Measurements from ENCODE around the gene ZNF554.

Gene ZNF554

DNA sequence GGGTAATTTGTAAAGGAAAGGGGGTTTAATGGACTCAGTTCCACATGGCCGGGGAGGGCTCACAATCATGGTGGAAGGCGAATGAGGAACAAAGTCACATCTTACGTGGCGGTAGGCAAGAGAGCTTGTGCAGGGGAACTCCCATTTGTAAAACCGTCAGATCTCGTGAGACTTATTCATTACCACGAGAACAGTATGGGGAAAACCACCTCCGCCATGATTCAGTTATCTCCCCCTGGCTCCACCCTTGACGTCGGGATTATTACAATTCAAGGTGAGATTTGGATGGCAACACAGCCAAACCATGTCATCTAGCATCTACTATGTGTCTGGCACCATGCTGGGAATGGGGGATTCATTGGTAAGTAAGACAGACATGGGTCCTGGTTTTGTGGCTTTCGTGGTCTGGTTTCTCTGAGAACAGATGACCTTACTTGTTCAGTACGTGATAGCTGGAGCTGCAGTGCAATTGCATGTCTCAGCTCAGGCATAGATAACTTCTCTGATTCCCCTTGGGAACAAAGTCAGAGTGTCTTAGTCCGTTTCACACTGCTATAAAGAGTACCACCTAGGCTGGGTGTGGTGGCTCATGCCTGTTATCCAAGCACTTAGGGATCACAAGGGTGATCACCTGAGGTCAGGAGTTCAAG is 8.3 kb downstream of the ZNF554 start:
- no peak for DNase-seq (ENCODE audit: low read depth)

DNA sequence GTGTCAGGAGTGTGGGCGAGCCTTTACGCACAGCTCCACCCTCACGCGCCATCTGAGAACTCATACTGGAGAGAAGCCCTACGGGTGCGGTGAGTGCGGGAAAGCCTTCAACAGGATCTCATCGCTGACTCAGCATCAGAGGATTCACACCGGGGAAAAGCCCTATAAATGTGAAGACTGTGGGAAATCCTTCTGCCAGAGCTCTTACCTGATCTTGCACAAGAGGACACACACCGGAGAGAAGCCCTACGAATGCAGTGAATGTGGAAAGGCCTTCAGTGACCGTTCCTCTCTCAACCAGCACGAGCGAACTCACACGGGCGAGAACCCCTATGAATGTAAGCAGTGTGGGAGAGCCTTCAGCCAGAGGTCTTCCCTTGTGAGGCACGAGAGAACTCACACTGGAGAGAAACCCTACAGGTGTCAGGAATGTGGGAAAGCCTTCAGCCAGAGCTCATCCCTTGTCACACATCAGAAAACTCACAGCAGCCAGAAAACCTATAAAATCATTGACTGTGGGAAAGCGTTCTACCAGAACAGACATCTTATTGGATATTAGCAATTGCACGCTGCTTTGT is 14.7 kb downstream of the ZNF554 start:
- no peak for DNase-seq (ENCODE audit: low read depth)

DNA sequence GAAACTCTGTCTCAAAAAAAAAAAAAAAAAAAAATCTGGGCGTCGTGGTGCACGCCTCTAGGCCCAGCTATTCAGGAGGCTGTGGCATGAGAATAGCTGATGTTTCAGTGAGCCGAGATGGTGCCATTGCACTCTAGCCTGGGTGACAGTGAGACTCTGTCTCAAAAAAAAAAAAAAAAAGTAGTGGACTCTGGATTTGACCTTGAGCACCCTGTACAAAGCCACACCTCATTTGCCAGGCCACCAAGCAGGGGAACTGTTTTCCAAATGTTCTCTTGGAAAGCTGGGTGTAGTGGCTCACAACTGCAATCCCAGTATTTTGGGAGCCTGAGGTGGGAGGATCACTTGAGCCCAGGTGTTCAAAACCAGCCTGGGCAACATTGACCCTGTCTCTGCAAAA is 17.8 kb downstream of the ZNF554 start:
- DNase-seq (ENCODE audit: low read depth), result no peak

DNA sequence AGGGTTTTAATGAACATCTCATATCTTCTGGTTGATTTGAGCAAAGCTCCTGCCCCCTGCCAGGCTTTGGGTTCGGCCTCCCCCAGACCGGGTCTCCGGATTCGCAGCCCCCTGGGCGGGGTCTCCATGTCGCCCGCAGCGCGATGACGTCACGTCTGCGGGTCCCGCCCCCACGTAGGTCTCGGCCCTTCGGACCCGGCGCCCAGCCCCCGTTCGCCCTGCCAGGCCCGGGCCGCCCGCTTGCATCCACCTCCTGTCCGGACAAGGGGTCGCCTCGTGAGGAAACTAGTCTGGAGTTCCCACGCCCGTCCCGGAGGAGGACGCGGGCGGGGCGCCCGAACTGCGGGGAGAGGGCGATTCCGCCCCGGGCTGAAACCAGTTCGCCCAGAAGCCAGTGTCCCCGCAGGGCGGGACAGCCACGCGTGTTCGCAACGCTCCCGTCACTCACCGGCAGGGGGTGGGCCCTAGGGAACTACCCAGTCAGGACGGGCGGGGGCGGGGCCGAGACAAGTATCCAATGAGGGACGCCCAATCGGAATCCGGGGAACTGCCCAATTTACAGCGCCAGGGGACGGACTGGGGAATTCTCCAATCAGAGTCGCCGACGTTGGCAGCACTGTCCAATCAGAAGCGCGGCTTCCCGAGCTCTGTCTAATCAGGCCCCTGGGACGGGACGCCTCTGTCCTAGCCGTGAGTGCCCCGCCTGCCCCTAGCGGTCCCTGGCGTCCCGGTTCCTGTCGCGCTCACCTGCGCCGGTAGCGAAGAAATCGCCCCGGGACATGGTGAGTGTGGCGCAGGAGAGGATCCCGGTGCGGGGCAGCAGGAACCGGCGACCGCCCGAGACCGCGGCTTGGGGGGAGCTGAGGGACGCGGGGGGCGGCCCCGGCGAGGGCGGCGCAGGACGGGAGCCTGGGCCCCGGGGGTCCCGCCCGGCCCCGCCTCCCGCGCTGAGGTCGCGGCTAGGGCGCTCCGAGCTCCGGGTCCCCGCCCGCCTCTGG is 21.4 kb downstream of the ZNF554 start, which contains the start of gene ZNF555:
Gene ZNF555, plus strand, starts transcription at position 682 of the 998 bp plus-strand sequence. Its CDS starts 98 bp downstream, at position 780.
- peak; percentile 100 for DNase-seq (ENCODE audit: low read depth)

DNA sequence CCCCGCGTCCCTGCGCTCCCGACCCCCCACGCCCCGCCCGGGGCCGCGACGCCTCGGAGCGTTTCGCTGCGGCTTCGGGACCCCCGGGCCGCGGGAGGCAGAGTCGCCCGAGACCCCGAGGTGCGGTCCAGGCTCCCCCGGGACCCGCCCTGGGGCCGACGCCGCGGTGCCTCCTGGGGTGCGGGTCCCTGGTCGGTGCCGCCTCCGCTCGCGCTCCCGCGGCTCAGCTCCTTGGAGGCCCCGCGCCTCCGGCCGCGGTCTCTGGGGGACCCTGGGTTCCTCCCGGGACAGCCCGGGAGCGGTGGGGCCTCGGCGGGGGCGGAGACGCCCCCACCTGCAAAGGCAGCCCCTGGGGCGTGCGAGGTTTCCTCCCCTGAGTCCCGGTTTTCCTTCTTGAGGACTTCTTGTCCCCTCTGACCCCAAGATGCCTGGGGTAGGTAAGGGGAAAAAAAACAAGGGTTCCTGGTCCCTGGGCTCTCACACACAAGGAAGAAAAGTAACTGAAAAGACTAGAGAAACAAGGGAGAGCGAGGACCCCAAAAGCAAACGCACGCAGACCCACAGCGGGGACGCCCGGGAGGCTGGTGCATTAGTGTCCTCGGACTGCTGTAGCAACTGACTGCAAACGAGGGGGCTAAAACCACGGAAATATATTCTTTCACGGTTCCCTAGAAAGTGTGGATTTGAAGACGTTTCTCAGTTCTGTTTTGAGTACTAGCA is 22.3 kb downstream of the ZNF554 start:
- DNase-seq (ENCODE audit: low read depth), result peak; percentile 15

GRCh38 chr19:2845107-2845506 is 25.4 kb downstream of the ZNF554 start:
- no peak for DNase-seq (ENCODE audit: low read depth)

DNA sequence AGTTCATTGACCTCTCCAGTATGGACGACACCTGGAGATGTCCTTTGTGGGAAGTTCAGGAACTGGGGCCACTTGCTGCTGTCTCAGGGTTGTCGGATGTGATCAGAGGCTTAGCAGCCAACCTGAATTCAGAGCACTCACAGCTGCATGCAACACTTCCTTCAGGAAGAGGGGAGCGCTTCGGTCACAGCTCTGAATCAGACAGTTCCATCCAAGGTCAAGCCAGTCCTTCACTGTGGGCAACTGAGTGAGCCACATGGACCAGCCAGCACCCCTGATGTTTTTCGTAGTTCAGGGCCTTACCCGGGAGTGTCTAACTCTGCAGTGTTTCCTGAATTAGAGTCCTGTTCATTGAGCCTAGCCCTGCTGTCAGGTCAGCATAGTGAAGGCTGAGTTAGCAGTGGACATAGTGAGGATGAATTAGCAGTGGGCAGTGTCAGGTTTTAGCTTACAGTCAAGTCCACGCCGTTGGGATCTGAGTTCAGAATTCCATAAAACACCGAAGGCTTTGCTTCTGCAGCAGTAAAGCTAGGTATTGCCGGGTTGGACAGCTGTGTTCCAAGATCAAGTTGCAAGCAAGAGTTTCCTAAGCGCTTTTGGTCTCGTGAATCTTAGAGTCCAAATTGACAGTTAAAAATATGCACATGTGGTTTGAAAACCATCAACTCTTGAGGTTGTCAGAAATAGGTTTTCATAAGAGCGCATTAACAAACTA is 26.7 kb downstream of the ZNF554 start:
- DNase-seq (ENCODE audit: low read depth), result no peak

- DNase-seq (ENCODE audit: low read depth), result no peak
Observed at GRCh38 chr19:2847507-2847906, 27.8 kb downstream of the ZNF554 start.

DNA sequence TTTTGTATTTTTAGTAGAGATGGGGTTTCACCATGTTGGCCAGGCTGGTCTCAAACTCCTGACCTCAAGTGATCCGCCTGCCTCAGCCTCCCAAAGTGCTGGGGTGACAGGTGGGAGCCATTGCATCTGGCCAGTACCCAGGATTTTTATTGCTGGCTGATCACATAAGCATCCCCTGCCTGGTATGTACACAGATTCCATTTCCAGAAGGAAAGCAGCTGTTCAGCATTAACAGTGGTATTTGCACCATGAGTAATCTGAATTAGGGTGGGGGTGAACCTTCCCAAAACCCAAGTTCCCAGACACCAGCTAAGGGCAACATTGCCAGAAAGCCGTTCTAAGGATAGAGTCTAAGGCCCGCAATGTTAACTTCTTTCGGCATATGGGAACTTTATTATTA is 28.9 kb downstream of the ZNF554 start:
- no peak for DNase-seq (ENCODE audit: low read depth)

GRCh38 chr19:2850256-2850925 is 30.7 kb downstream of the ZNF554 start:
- DNase-seq (ENCODE audit: low read depth), result no peak

GRCh38 chr19:2852598-2852997 is 32.9 kb downstream of the ZNF554 start:
- DNase-seq (ENCODE audit: low read depth), result no peak

GRCh38 chr19:2853015-2853606 is 33.4 kb downstream of the ZNF554 start:
- no peak for DNase-seq (ENCODE audit: low read depth)

- no peak for DNase-seq (ENCODE audit: low read depth)
Observed at GRCh38 chr19:2854849-2855248, 35.2 kb downstream of the ZNF554 start.

- no peak for DNase-seq (ENCODE audit: low read depth)
Observed at GRCh38 chr19:2856457-2857050, 36.9 kb downstream of the ZNF554 start.

GRCh38 chr19:2858864-2859263 is 39.2 kb downstream of the ZNF554 start:
- no peak for DNase-seq (ENCODE audit: low read depth)

DNA sequence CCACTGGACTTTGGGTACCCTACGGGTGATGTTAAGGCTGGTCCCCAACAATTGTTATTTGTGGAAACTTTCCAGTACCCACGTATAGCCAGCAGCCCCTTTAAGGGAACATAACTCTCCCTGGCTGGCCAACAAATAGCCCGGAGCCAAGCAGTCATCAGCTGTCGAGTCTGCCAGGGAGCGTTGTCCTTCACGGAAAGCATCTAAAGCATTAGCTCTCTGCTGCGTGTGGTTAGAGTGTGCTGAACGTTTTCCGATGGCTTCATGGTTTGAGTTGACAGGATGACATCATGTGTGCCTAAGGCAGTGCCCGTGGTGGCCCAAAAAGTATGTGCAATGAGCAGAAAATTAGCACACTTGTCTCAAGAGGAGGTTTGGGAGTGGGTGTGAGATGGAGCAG is 44.1 kb downstream of the ZNF554 start:
- no peak for DNase-seq (ENCODE audit: low read depth)

DNA sequence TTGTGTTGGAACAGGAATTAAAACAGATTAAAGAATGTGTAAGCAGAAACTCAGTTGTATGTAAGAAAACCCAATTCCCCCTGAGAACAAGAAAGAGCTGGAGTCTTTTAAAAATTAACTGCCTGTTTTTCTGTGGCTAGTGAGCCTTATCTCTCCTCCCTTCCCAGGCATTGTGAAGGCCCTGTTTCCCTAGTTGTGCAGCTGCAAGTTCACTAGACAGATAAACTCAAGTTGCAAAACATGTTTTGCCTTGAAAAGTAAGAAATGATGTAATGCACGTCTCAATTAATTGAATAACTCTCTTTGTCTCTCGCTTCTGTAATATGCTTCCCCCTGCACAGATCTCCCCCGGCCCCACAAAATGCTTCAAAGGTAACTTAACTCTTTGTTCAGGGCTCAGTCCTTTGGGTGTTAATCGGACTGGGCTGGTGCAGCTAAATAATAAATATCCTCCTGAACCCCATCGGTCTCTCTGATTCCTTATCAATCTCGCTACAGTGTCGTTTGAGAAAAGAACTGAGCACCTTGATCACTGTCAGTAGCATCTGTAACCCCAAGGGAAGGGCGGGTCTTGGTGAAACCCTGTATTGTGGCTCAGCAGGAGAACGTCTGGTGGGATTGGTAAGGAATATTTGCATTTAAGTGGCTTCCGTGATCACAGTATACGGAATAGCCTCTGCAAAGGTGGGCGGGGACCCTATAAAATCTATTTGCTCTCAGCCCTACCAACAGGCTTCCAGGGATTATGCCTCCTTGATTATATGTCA is 45.8 kb downstream of the ZNF554 start:
- no peak for DNase-seq (ENCODE audit: low read depth)

- DNase-seq (ENCODE audit: low read depth), result no peak
Observed at GRCh38 chr19:2866495-2867024, 46.9 kb downstream of the ZNF554 start.
